C4-2B (cell line): ENCODE results near the gene STAB2.

Experiments
- CTCF ChIP-seq: fragments of 450-650 bp; conservative IDR thresholded peaks from 2 replicates; pipeline ENCODE4 v1.5.1; 2017; ENCODE audit warnings: mild to moderate bottlenecking
- ZFX ChIP-seq: fragments of 450-650 bp; IDR thresholded peaks from 2 replicates; pipeline ENCODE4 v1.6.1; 2017

- TF ChIP-seq CTCF: no peak
- TF ChIP-seq ZFX: no peak
These were observed 103.4 kb downstream of the STAB2 start for GRCh38 chr12:103690426-103690825.
